DMS153 treated with DMSO at 0.1 percent for 48 hours (cell line): ENCODE measurements around the gene NSG2.

ENCODE experiments used
- DNase-seq: peaks from one replicate; lab custom pipeline; 2025; ENCODE audit not compliant: unreplicated experiment; lab: John Stamatoyannopoulos, UW

Gene NSG2

GRCh38 chr5:174058433-174059122 lies 13.1 kb downstream of the NSG2 start:
- DNase-seq = no peak

- DNase-seq = no peak
Measured at GRCh38 chr5:174059247-174059646, 13.7 kb downstream of the NSG2 start.

- DNase-seq = no peak
Measured at GRCh38 chr5:174063082-174063756, 17.7 kb downstream of the NSG2 start.

GRCh38 chr5:174064171-174064570 lies 18.7 kb downstream of the NSG2 start:
- DNase-seq = no peak

- DNase-seq = peak; percentile 20
Measured at GRCh38 chr5:174065528-174066197, 20.2 kb downstream of the NSG2 start.

GRCh38 chr5:174067499-174067898 lies 22.0 kb downstream of the NSG2 start:
- DNase-seq = no peak

- no peak for DNase-seq
Measured at GRCh38 chr5:174071484-174071883, 26.0 kb downstream of the NSG2 start.

GRCh38 chr5:174073122-174073660 lies 27.7 kb downstream of the NSG2 start:
- DNase-seq = no peak

- DNase-seq = no peak
Measured at GRCh38 chr5:174074369-174074768, 28.9 kb downstream of the NSG2 start.

GRCh38 chr5:174078416-174078815 lies 32.9 kb downstream of the NSG2 start:
- DNase-seq = no peak

- DNase-seq = peak; percentile 21
Measured at GRCh38 chr5:174082286-174082685, 36.8 kb downstream of the NSG2 start.

- peak; percentile 11 for DNase-seq
Measured at GRCh38 chr5:174083056-174083827, 37.7 kb downstream of the NSG2 start.

- DNase-seq = no peak
Measured at GRCh38 chr5:174084691-174085154, 39.2 kb downstream of the NSG2 start.

- DNase-seq = no peak
Measured at GRCh38 chr5:174086751-174087150, 41.2 kb downstream of the NSG2 start.

GRCh38 chr5:174087783-174088182 lies 42.3 kb downstream of the NSG2 start:
- no peak for DNase-seq

- DNase-seq = no peak
Measured at GRCh38 chr5:174090129-174090528, 44.6 kb downstream of the NSG2 start.

- DNase-seq = no peak
Measured at GRCh38 chr5:174093123-174093522, 47.6 kb downstream of the NSG2 start.

GRCh38 chr5:174094857-174095606 lies 49.5 kb downstream of the NSG2 start:
- DNase-seq = no peak

GRCh38 chr5:174096619-174097018 lies 51.1 kb downstream of the NSG2 start:
- no peak for DNase-seq

GRCh38 chr5:174097486-174098185 lies 52.1 kb downstream of the NSG2 start:
- DNase-seq = no peak
